Caki2 (cell line): ENCODE measurements around the gene UBN1. TPM values are rescaled to one million over a fixed set of nuclear protein-coding genes. Genes with fewer than 3 reads are reported as not detected.
A peak's percentile ranks its signal among the peaks of the same experiment; 100 is the strongest.

Source experiments
- DNase-seq: peaks from one replicate; pipeline ENCODE4 v3.0.0-alpha.2; 2015; ENCODE audit warnings: low read depth
- in situ Hi-C: cut with HindIII; loops from 2 replicates; pipeline ENCODE4 v1.10.0; 2016; ENCODE audit warnings: low sequenced_read_pairs, low pct_unique_long_range_greater_than_20kb, mixed read lengths
- total RNA-seq: library from RNA; depleted of rRNA; stranded (reverse); fragments of >200 nt; shearing (Covaris generic); gene quantifications from 2 replicates; pipeline ENCODE4 v1.2.3, GENCODE V29; 2014; ENCODE audit warnings: low replicate concordance

UBN1 gene
- total RNA-seq, 1 experiment from 2014 or later = 17.5 TPM

- in situ Hi-C loops = no loop called here
- DNase-seq = peak; percentile 56
Observed at GRCh38 chr16:4847774-4848587, 700 bp downstream of the UBN1 start.

- in situ Hi-C loops = no loop called here
- no peak for DNase-seq
Observed at GRCh38 chr16:4850211-4850610, 2.9 kb downstream of the UBN1 start.

- in situ Hi-C loops = no loop called here
- no peak for DNase-seq
Observed at GRCh38 chr16:4852221-4852872, 5.1 kb downstream of the UBN1 start.

GRCh38 chr16:4855371-4855770 lies 8.1 kb downstream of the UBN1 start:
- in situ Hi-C loops = no loop called here
- DNase-seq = no peak

GRCh38 chr16:4855804-4856203 lies 8.5 kb downstream of the UBN1 start:
- in situ Hi-C loops = no loop called here
- no peak for DNase-seq

- in situ Hi-C loops = no loop called here
- no peak for DNase-seq
Observed at GRCh38 chr16:4859190-4859899, 12.1 kb downstream of the UBN1 start.

- no peak for DNase-seq
Observed at GRCh38 chr16:4859900-4860255, 12.6 kb downstream of the UBN1 start.

GRCh38 chr16:4860727-4861342 lies 13.6 kb downstream of the UBN1 start:
- in situ Hi-C loops = no loop called here
- no peak for DNase-seq

More at GRCh38 chr16:4859900-4860255, 12.6 kb downstream of the UBN1 start:
- in situ Hi-C loops = no loop called here

- no peak for DNase-seq
- in situ Hi-C loops = no loop called here
Observed at GRCh38 chr16:4862639-4863038, 15.4 kb downstream of the UBN1 start.

GRCh38 chr16:4864728-4865127 lies 17.4 kb downstream of the UBN1 start:
- in situ Hi-C loops = no loop called here
- DNase-seq = no peak

- DNase-seq = no peak
- in situ Hi-C loops = no loop called here
Observed at GRCh38 chr16:4865231-4865860, 18.1 kb downstream of the UBN1 start.

GRCh38 chr16:4866586-4866985 lies 19.3 kb downstream of the UBN1 start:
- in situ Hi-C loops = no loop called here
- DNase-seq = no peak

- DNase-seq = peak; percentile 41
- in situ Hi-C loops = no loop called here
Observed at GRCh38 chr16:4868026-4868425, 20.7 kb downstream of the UBN1 start.

GRCh38 chr16:4868535-4868934 lies 21.3 kb downstream of the UBN1 start:
- DNase-seq = no peak
- in situ Hi-C loops = no loop called here

- in situ Hi-C loops = no loop called here
- DNase-seq = no peak
Observed at GRCh38 chr16:4869147-4869805, 22.0 kb downstream of the UBN1 start.

- no peak for DNase-seq
- in situ Hi-C loops = no loop called here
Observed at GRCh38 chr16:4870138-4870671, 22.9 kb downstream of the UBN1 start.

GRCh38 chr16:4871071-4871470 lies 23.8 kb downstream of the UBN1 start:
- no peak for DNase-seq
- in situ Hi-C loops = no loop called here

GRCh38 chr16:4873091-4873490 lies 25.8 kb downstream of the UBN1 start:
- in situ Hi-C loops = no loop called here
- no peak for DNase-seq
